T-cell (primary cell): Measurements from ENCODE around the gene RAET1L. TPM values are rescaled to one million over a fixed set of nuclear protein-coding genes. Genes with fewer than 3 reads are reported as not detected.
A peak's percentile ranks its signal among the peaks of the same experiment; 100 is the strongest.

Experiments
- ATAC-seq, 4 experiments: fragments of 200-7000 bp in 3 of 4; fragments of 150-1000 bp in 1 of 4; cut with Tn5 transposase; replicated peaks in 1 of 4; 1 replicate in 3 of 4; 2 replicates in 1 of 4; pipeline ENCODE4 v1.10.0; 2021; ENCODE audit warnings: moderate library complexity in 3 of 4, mild to moderate bottlenecking in 2 of 4, moderate number of reproducible peaks in 1 of 4
- CTCF ChIA-PET, 2 donors: fragments of 300-600 bp; sonication (Branson Sonifier 250); formaldehyde crosslinking; loops; one replicate each; lab custom pipeline; 2022; ENCODE audit warnings: antibody characterized with exemption in 2 of 2; lab: Charles Lee
- POLR2A ChIA-PET, 2 donors: fragments of 300-600 bp; sonication (Branson Sonifier 250); formaldehyde crosslinking; loops; one replicate each; lab custom pipeline; 2022; ENCODE audit warnings: antibody characterized with exemption in 2 of 2; lab: Charles Lee
- DNase-seq, 35 experiments: peaks; one replicate each; pipeline versions ENCODE4 v3.0.0 to v3.0.0-alpha.2; 2013 to 2023
- H3K27ac ChIP-seq: one replicate; pipeline ENCODE4 v1.5.1; 2013; ENCODE audit warnings: low read length
- H3K27me3 ChIP-seq, 2 experiments: replicated peaks in 1 of 2; 1 replicate in 1 of 2; 2 replicates in 1 of 2; pipeline versions ENCODE4 v1.6.1 to v1.7.0; 2013; ENCODE audit warnings: low read length in 1 of 2, mixed read lengths in 1 of 2; ENCODE audit not compliant: control insufficient read depth in 2 of 2, insufficient read depth in 2 of 2; ENCODE audit errors: extremely low read depth in 1 of 2
- H3K36me3 ChIP-seq, 2 donors: 1 replicate in 1 of 2; 2 replicates in 1 of 2; pipeline versions ENCODE4 v1.6.1 to v1.7.0; 2013; ENCODE audit warnings: low read length in 1 of 2; ENCODE audit not compliant: control insufficient read depth in 2 of 2, insufficient read depth in 1 of 2; ENCODE audit errors: extremely low read depth in 1 of 2
- H3K4me1 ChIP-seq, 2 experiments: 1 replicate in 1 of 2; 2 replicates in 1 of 2; pipeline versions ENCODE4 v1.6.1 to v1.7.0; 2013; ENCODE audit warnings: low read length in 2 of 2, mixed read lengths in 1 of 2; ENCODE audit not compliant: insufficient read depth in 2 of 2, control insufficient read depth in 1 of 2; ENCODE audit errors: extremely low read depth in 1 of 2
- H3K4me3 ChIP-seq, 2 donors: 1 replicate in 1 of 2; 2 replicates in 1 of 2; pipeline versions ENCODE4 v1.5.1 to v1.7.0; 2013; ENCODE audit warnings: mild to moderate bottlenecking in 2 of 2, low read length in 1 of 2, moderate library complexity in 1 of 2; ENCODE audit not compliant: control insufficient read depth in 1 of 2; ENCODE audit errors: extremely low read depth in 1 of 2
- H3K9me3 ChIP-seq: 2 replicates; pipeline ENCODE4 v1.7.0; 2013
- H3K27ac Mint-ChIP-seq, 2 donors: one replicate each; pipeline ENCODE4 v1.8.0; 2020 to 2021; ENCODE audit warnings: mild to moderate bottlenecking in 2 of 2, mixed read lengths in 2 of 2
- H3K27me3 Mint-ChIP-seq, 2 donors: one replicate each; pipeline ENCODE4 v1.8.0; 2021 to 2022; ENCODE audit warnings: mixed read lengths in 2 of 2
- H3K36me3 Mint-ChIP-seq: one replicate; pipeline ENCODE4 v1.8.0; 2021; ENCODE audit warnings: mixed read lengths
- H3K4me1 Mint-ChIP-seq, 3 donors: one replicate each; pipeline ENCODE4 v1.8.0; 2020 to 2022; ENCODE audit warnings: mixed read lengths in 3 of 3, mild to moderate bottlenecking in 1 of 3
- H3K4me3 Mint-ChIP-seq, 3 donors: one replicate each; pipeline ENCODE4 v1.8.0; 2020 to 2022; ENCODE audit warnings: mild to moderate bottlenecking in 3 of 3, mixed read lengths in 3 of 3, moderate library complexity in 3 of 3
- H3K9me3 Mint-ChIP-seq, 3 donors: one replicate each; pipeline ENCODE4 v1.8.0; 2020 to 2022; ENCODE audit warnings: mixed read lengths in 3 of 3
- WGBS: methylation state at CpG from one replicate; pipeline ENCODE4 v1.1.5; 2013; ENCODE audit warnings: missing lambda C conversion rate; ENCODE audit not compliant: insufficient coverage; 5-methylcytosine and 5-hydroxymethylcytosine counted together
- total RNA-seq, 35 experiments: library from RNA in 6 of 35; stranded (reverse) in 6 of 35; fragments of 120-200 nt in 1 of 35; gene quantifications; one replicate each; pipeline versions ENCODE4 v1.2.1 to v1.2.4 and lab custom pipeline; 2013 to 2026

RAET1L gene
- total RNA-seq, 5 donors from 2014 or later (not counting 1 experiment from before 2014, with no cell fraction given), result not detected

GRCh38 chr6:150038202-150039062 lies 13.1 kb upstream of the RAET1L start:
- Mint-ChIP-seq H3K27ac (peak overlapping the region in 1 of 2 donors; percentile 55), H3K36me3 (no peaks in the 10 kb centered on the region), H3K4me1 (peaks cover 8 to 21% (median 16%) of the 10 kb centered on the region in 3 donors), H3K4me3 (peak overlapping the region in 2 of 3 donors; percentile 34 to 74), H3K27me3 (peaks cover 66 to 90% of the 10 kb centered on the region in 2 donors), H3K9me3 (no peaks in the 10 kb centered on the region)
- ChIA-PET POLR2A (no interaction called here), CTCF (no interaction called here)
- ATAC-seq (no peak), DNase-seq (no peak)
- Histone ChIP-seq H3K27me3 (peaks cover 16 to 63% of the 10 kb centered on the region in 2 experiments), H3K36me3 (no peaks in the 10 kb centered on the region), H3K27ac (no peak overlapping the region), H3K9me3 (no peaks in the 10 kb centered on the region), H3K4me1 (peaks cover 0 to 15% of the 10 kb centered on the region in 2 experiments), H3K4me3 (no peak overlapping the region)
- WGBS, result 19% methylated on average over 8 of the region's 21 CpGs

DNA sequence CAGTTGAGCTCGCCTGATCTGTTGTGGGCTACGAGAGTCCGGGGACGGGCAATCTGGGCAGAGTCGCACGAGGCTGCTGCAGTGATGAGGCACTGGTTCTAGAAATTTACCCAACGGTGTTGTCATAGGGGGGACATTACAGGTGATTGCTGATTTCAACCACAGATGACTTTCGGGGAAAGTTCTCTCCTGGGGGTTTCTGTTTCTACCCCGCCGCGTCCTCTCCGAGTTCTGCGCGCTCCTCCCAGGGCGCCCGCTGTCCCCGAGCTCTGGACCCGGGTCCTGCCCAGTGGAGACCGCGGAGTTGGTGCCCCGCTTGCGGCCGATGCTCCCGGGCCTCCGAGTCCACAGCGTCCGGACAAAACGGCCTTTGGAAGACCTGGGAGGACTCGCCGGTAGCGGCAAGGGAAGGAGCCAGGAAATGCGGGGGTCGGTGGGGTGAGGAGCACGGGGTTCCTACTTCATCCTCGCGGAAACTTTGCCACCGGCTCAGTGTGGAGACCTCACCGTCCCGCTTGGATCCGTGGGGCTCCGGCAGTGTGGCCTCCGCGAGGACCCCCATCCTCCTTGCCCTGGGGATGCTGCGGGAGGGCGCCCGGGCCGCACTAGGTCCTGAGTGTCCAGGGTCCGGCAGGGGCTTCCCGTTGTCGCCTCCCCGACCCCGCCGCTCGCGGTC lies 12.3 kb upstream of the RAET1L start:
- POLR2A ChIA-PET, result interaction anchor here in 1 of 2 donors (0.6 kb wide), 1 partner anchor 78 kb away, joined by 3 read pairs; no protein-coding TSS in a partner anchor
- Mint-ChIP-seq H3K36me3 (no peaks in the 10 kb centered on the region), H3K4me1 (peaks cover 8 to 21% (median 16%) of the 10 kb centered on the region in 3 donors), H3K27me3 (peaks cover 73 to 91% of the 10 kb centered on the region in 2 donors), H3K4me3 (peak overlapping the region; percentile 55 to 74 (median 64)), H3K9me3 (no peaks in the 10 kb centered on the region), H3K27ac (no peak overlapping the region)
- WGBS, result 9% methylated on average over 51 of the region's 55 CpGs
- Histone ChIP-seq H3K4me1 (peaks cover 0 to 15% of the 10 kb centered on the region in 2 experiments), H3K27ac (no peak overlapping the region), H3K9me3 (no peaks in the 10 kb centered on the region), H3K4me3 (peak overlapping the region; percentile 4 to 46), H3K27me3 (peaks cover 16 to 61% of the 10 kb centered on the region in 2 experiments), H3K36me3 (no peaks in the 10 kb centered on the region)
- no peak for DNase-seq
- CTCF ChIA-PET, result no interaction called here
- peak in 2 of 4 experiments; percentile 20 to 36 for ATAC-seq

DNA sequence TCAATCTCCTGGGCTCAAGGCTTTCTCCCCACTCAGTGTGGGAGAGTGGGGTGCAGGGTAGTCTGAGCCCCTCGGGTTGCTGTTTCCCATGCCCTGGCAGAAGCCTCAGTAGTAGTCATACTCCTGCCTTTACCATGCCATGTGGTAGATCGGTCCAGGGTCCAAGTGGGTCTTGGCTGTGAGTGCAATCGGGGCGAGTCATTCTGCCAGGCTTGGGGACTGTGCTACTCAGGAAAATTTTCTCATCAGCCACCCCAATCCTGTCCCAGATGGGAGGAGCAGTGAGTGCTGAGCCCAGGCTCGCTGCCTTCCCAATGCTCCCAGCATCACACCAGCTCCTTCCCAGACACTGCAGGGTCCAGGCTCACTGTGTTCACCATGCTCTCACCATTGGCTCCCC lies 10.7 kb upstream of the RAET1L start:
- DNase-seq, result no peak
- H3K27ac Mint-ChIP-seq, result no peak overlapping the region
- whole genome bisulfite sequencing, result 69% methylated on average over 4 of the region's 5 CpGs
- Histone ChIP-seq H3K9me3 (no peaks in the 10 kb centered on the region), H3K4me3 (no peak overlapping the region), H3K27me3 (peaks cover 16 to 62% of the 10 kb centered on the region in 2 experiments), H3K27ac (no peak overlapping the region), H3K4me1 (peaks cover 0 to 15% of the 10 kb centered on the region in 2 experiments), H3K36me3 (no peaks in the 10 kb centered on the region)
- ChIA-PET CTCF (no interaction called here), POLR2A (no interaction called here)
- peaks cover 8 to 21% (median 16%) of the 10 kb centered on the region in 3 donors for H3K4me1 Mint-ChIP-seq
- H3K27me3 Mint-ChIP-seq, result peaks cover 62 to 79% of the 10 kb centered on the region in 2 donors
- no peaks in the 10 kb centered on the region for H3K9me3 Mint-ChIP-seq
- H3K36me3 Mint-ChIP-seq, result no peaks in the 10 kb centered on the region
- H3K4me3 Mint-ChIP-seq, result no peak overlapping the region
- ATAC-seq, result no peak

DNA sequence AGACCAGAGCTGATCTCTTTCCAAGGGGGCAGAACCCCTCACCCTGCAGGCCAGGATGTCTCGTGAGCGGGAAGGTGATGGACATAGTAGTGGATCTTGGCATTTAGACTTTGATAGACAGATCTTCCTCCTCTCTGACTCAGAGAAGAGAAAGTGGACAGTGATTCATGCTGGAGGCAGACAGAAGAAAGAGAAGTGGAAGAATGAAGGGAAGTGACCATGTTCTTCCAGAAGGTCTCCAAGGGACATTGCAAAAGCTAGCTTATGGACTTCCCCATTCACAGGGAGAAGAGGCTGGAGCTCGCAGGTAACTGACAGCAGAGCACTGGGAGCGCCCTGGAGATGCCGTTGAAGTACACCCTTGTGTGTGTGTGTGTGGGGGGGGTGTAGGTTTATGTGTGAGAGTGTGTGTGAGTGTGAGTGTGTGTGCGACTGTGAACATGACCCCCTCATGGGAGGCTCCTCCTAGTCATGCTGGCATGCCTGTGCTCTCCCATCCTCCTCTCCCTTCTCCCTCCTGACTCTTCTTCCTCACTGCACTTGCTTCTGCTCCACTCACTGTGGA lies 8.0 kb upstream of the RAET1L start:
- WGBS, result 83% methylated on average over 1 of the region's 6 CpGs
- ChIA-PET POLR2A (no interaction called here), CTCF (no interaction called here)
- Histone ChIP-seq H3K36me3 (no peaks in the 10 kb centered on the region), H3K27me3 (peaks cover 13 to 54% of the 10 kb centered on the region in 2 experiments), H3K27ac (no peak overlapping the region), H3K4me1 (peaks cover 0 to 12% of the 10 kb centered on the region in 2 experiments), H3K4me3 (no peak overlapping the region), H3K9me3 (no peaks in the 10 kb centered on the region)
- Mint-ChIP-seq H3K36me3 (no peaks in the 10 kb centered on the region), H3K4me1 (peaks cover 10 to 13% (median 12%) of the 10 kb centered on the region in 3 donors), H3K4me3 (no peak overlapping the region), H3K27me3 (peaks cover 53 to 60% of the 10 kb centered on the region in 2 donors), H3K9me3 (no peaks in the 10 kb centered on the region), H3K27ac (no peak overlapping the region)
- DNase-seq, result no peak
- ATAC-seq, result no peak

- POLR2A ChIA-PET, result no interaction called here
- DNase-seq, result peak in 1 of 35 experiments; percentile 2
- no peak for ATAC-seq
- no peaks in the 10 kb centered on the region for H3K9me3 ChIP-seq
- Mint-ChIP-seq H3K4me1 (peaks cover 9 to 12% (median 10%) of the 10 kb centered on the region in 3 donors), H3K27me3 (peaks cover 56 to 63% of the 10 kb centered on the region in 2 donors), H3K36me3 (no peaks in the 10 kb centered on the region), H3K27ac (no peak overlapping the region), H3K4me3 (no peak overlapping the region), H3K9me3 (no peaks in the 10 kb centered on the region)
- H3K27ac ChIP-seq, result no peak overlapping the region
- H3K4me3 ChIP-seq, result no peak overlapping the region
- CTCF ChIA-PET, result no interaction called here
- WGBS, result 91% methylated on average over 3 of the region's 8 CpGs
- peaks cover 0 to 5% of the 10 kb centered on the region in 2 experiments for H3K4me1 ChIP-seq
- H3K36me3 ChIP-seq, result no peaks in the 10 kb centered on the region
- H3K27me3 ChIP-seq, result peaks cover 16 to 54% of the 10 kb centered on the region in 2 experiments
These were observed 7.3 kb upstream of the RAET1L start for GRCh38 chr6:150032598-150032997.

- no peaks in the 10 kb centered on the region for H3K9me3 ChIP-seq
- peaks cover 3 to 10% (median 5%) of the 10 kb centered on the region in 3 donors for H3K4me1 Mint-ChIP-seq
- peaks cover 10 to 58% of the 10 kb centered on the region in 2 experiments for H3K27me3 ChIP-seq
- H3K36me3 ChIP-seq, result no peaks in the 10 kb centered on the region
- no peak for ATAC-seq
- H3K27me3 Mint-ChIP-seq, result peaks cover 53 to 64% of the 10 kb centered on the region in 2 donors
- no CpG with 5 or more reads among the region's 3 CpGs for WGBS
- peaks cover 0 to 5% of the 10 kb centered on the region in 2 experiments for H3K4me1 ChIP-seq
- no peak overlapping the region for H3K27ac Mint-ChIP-seq
- no peak overlapping the region for H3K27ac ChIP-seq
- DNase-seq, result peak in 1 of 35 experiments; percentile 2
- H3K4me3 ChIP-seq, result no peak overlapping the region
- H3K36me3 Mint-ChIP-seq, result no peaks in the 10 kb centered on the region
- ChIA-PET POLR2A (no interaction called here), CTCF (interaction anchor here in 1 of 2 donors (0.6 kb wide), 1 partner anchor 44 kb away, joined by 3 read pairs; no protein-coding TSS in a partner anchor)
- no peaks in the 10 kb centered on the region for H3K9me3 Mint-ChIP-seq
- H3K4me3 Mint-ChIP-seq, result no peak overlapping the region
These were observed 5.3 kb upstream of the RAET1L start for GRCh38 chr6:150030611-150031010.
